A673 (cell line): ENCODE measurements around the gene AOPEP.

Experiments used
- CTCF ChIP-seq: fragments of 300-800, 200-600 bp; sonication (generic); conservative IDR thresholded peaks from 2 replicates; pipeline ENCODE4 v1.5.1; 2017; ENCODE audit warnings: low read depth, mild to moderate bottlenecking, antibody characterized with exemption, low read length, moderate library complexity, mixed read lengths
- EZH2 ChIP-seq: fragments of 200-600 bp; sonication (generic); IDR thresholded peaks from 2 replicates; pipeline ENCODE4 v1.6.1; 2017; ENCODE audit warnings: borderline replicate concordance, low read depth, mild to moderate bottlenecking, mixed read lengths, antibody characterized with exemption, low read length; ENCODE audit not compliant: poor library complexity, severe bottlenecking

GRCh38 chr9:94997727-94998126 lies 271.2 kb downstream of the AOPEP start:
- no peak for TF ChIP-seq CTCF
- TF ChIP-seq EZH2, result no peak
